Measurements from ENCODE around the gene PCDH1. TPM values are rescaled to one million over a fixed set of nuclear protein-coding genes. Genes with fewer than 3 reads are reported as not detected.

Gene PCDH1
- total and polyA plus RNA-seq, 4 experiments from 2014 or later = not detected

DNA sequence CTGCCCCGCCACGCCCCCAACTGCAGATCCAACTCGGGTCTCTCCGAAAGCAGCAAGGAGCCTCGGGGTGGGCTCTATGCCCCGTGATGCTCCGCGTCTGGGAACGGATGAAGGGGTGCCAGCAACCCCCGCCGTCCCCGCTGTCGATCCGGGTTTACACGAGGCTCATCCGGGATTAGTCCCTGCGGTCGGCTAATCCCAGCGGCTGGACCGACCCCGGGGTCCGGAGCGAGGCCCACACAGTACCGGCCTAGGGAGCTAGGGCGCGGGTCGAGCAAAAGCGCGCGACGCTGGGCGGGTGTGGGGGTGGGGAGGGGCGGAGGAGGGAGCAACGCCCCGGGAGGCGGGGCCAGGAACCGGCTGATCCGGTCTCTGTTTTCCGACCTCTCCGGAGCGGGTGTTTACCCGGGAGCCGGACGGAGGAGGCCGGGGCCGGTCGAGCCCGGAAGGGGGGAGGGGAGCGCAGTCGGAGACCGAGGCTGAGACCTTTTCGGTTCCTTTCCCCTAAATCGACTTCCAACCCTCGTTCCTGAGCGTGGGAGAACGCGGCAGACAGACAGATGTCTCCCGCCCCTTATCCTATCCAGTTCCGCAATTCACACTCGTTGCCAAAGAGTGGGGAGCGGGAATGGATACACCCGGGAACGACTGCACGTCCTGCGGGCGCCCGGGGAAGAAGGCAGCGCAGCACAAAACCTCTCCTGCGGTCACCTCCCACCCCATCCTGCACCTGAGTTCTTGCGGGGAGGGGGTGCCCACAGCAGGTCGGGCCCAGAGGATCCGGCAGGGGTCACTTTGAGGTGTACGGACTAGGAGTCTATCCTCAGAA, 28.6 kb downstream of the PCDH1 start:
- ChIA-PET POLR2A (ENCODE audit: partially characterized antibody) (interaction anchor here (1.0 to 2.6 kb wide), 15 partner anchors 10 to 213 kb away, joined by 3 to 24 read pairs (median 10); partner anchors contain the start of genes ARAP3, DELE1, HDAC3 and PCDH1), CTCF (ENCODE audit: partially characterized antibody) (interaction anchor here (1.0 to 2.9 kb wide), 8 partner anchors 29 to 213 kb away, joined by 3 to 11 read pairs (median 4); partner anchors contain the start of genes HDAC3, PCDH1, RELL2 and RNF14)
- peaks cover 5 to 14% (median 11%) of the 10 kb centered on the region in 4 donors for H3K4me1 Mint-ChIP-seq
- Histone ChIP-seq H3K36me3 (ENCODE audit: insufficient read depth, low read length) (no peaks in the 10 kb centered on the region), H3K9me3 (ENCODE audit: control insufficient read depth in 1 of 2, low read length in 2 of 2) (no peaks in the 10 kb centered on the region), H3K4me3 (ENCODE audit: low read length in 2 of 2) (peak overlapping the region; percentile 83 to 88), H3K27ac (ENCODE audit: low read depth, low read length) (peak overlapping the region; percentile 66), H3K4me1 (ENCODE audit: insufficient read depth, low read length) (peaks cover 9% of the 10 kb centered on the region), H3K27me3 (ENCODE audit: insufficient read depth, low read length) (no peaks in the 10 kb centered on the region)
- intact Hi-C loops (cut with micrococcal nuclease) = loop anchor here (1.0 kb wide), 2 partner anchors 30 to 75 kb away; no protein-coding TSS in a partner anchor
- H3K4me3 Mint-ChIP-seq = peak overlapping the region; percentile 90 to 93 (median 92)
- peak overlapping the region; percentile 75 to 93 (median 88) for H3K27ac Mint-ChIP-seq
- H3K27me3 Mint-ChIP-seq = peaks cover 1 to 5% of the 10 kb centered on the region in 2 donors
- DNase-seq = peak; percentile 54 to 74 (median 56)
- peaks cover 0 to 2% of the 10 kb centered on the region in 2 donors for H3K36me3 Mint-ChIP-seq
- no peaks in the 10 kb centered on the region for H3K9me3 Mint-ChIP-seq

DNA sequence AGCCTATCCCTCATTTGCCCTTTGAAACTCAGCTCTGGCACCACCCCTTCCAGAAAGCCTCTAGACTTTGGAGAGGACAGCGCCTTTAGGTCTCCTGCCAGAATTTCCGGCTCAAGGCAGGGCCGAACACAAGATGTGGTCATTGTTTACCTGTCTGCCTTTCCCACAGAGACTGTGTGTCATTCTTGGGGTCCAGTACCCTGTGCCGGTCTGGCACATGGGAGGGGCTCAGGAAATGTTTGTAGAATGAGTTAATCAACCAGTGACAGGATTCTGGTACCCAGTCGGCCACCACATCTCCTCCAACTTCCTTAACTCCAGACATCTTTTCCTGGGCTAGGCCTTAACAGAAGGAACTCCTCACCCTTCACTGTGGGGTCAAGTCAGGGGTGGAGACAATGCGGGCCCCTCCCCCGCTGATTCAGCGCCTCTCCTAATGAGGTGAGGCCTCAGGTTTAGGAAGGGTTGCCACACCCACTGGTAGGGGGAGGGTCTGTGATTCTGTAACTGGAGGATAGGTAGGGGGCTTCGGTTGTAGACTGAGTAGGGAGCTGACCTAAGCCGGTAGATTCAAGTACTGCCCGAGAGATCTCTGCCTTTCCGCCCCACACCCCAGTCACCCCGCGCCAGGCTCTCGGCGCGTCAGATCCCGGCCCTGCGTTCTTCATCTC, 29.3 kb downstream of the PCDH1 start:
- intact Hi-C loops (cut with micrococcal nuclease) = loop anchor here (1.0 kb wide), 2 partner anchors 30 to 75 kb away; no protein-coding TSS in a partner anchor
- POLR2A ChIA-PET (ENCODE audit: partially characterized antibody) = interaction anchor here (0.8 to 2.6 kb wide), 13 partner anchors 11 to 255 kb away, joined by 3 to 24 read pairs (median 10); partner anchors contain the start of genes ARAP3, DELE1, HDAC3 and PCDH1
- DNase-seq = peak in 1 of 5 donors; percentile 50

DNA sequence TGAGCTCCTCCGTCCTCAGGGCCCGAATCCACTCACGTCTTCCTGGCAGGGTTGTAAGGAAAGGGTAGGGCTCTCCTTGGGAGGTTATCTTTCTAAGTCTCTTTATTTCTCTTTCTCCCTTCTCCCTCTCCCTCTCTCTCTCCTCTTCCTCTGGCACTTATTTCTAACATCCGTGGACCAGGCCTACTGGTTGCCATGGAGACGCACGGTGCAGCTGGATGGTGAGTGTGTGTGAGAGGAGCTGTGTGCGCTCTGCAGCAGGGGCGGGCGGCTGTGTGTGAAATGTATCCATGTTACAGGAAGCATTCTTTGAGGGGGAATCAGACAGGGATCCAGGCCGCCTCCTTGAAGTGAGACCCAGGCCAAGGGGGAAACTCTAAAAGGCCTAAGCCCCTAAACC, 32.2 kb downstream of the PCDH1 start:
- H3K4me1 Mint-ChIP-seq = peaks cover 5 to 11% (median 9%) of the 10 kb centered on the region in 4 donors
- DNase-seq = no peak
- intact Hi-C loops (cut with micrococcal nuclease) = no loop called here
- H3K9me3 ChIP-seq (ENCODE audit: control insufficient read depth in 1 of 2, low read length in 2 of 2) = no peaks in the 10 kb centered on the region
- peaks cover 0 to 2% of the 10 kb centered on the region in 2 donors for H3K36me3 Mint-ChIP-seq
- no peaks in the 10 kb centered on the region for H3K36me3 ChIP-seq (ENCODE audit: insufficient read depth, low read length)
- peaks cover 9% of the 10 kb centered on the region for H3K4me1 ChIP-seq (ENCODE audit: insufficient read depth, low read length)
- H3K27me3 Mint-ChIP-seq = peaks cover 1 to 13% of the 10 kb centered on the region in 2 donors
- peak overlapping the region in 1 of 7 donors; percentile 5 for H3K27ac Mint-ChIP-seq
- no peak overlapping the region for H3K4me3 ChIP-seq (ENCODE audit: low read length in 2 of 2)
- ChIA-PET POLR2A (ENCODE audit: partially characterized antibody) (interaction anchor here (0.8 kb wide), 1 partner anchor 11 kb away, joined by 3 read pairs; no protein-coding TSS in a partner anchor), CTCF (ENCODE audit: partially characterized antibody) (interaction anchor here (1.0 to 1.2 kb wide), 2 partner anchors 34 to 115 kb away, joined by 4 to 5 read pairs; no protein-coding TSS in a partner anchor)
- H3K4me3 Mint-ChIP-seq = no peak overlapping the region
- H3K27me3 ChIP-seq (ENCODE audit: insufficient read depth, low read length) = no peaks in the 10 kb centered on the region
- no peak overlapping the region for H3K27ac ChIP-seq (ENCODE audit: low read depth, low read length)
- no peaks in the 10 kb centered on the region for H3K9me3 Mint-ChIP-seq

More for the DNA sequence above, 29.3 kb downstream of the PCDH1 start:
- Mint-ChIP-seq H3K27me3 (peaks cover 1 to 6% of the 10 kb centered on the region in 2 donors), H3K4me3 (peak overlapping the region; percentile 90 to 93 (median 92)), H3K9me3 (no peaks in the 10 kb centered on the region), H3K4me1 (peaks cover 5 to 14% (median 11%) of the 10 kb centered on the region in 4 donors), H3K36me3 (peaks cover 0 to 2% of the 10 kb centered on the region in 2 donors), H3K27ac (peak overlapping the region; percentile 70 to 93 (median 88))
- Histone ChIP-seq H3K4me3 (ENCODE audit: low read length in 2 of 2) (peak overlapping the region; percentile 83 to 88), H3K36me3 (ENCODE audit: insufficient read depth, low read length) (no peaks in the 10 kb centered on the region), H3K27ac (ENCODE audit: low read depth, low read length) (peak overlapping the region; percentile 66), H3K4me1 (ENCODE audit: insufficient read depth, low read length) (peaks cover 9% of the 10 kb centered on the region), H3K9me3 (ENCODE audit: control insufficient read depth in 1 of 2, low read length in 2 of 2) (no peaks in the 10 kb centered on the region), H3K27me3 (ENCODE audit: insufficient read depth, low read length) (no peaks in the 10 kb centered on the region)
- CTCF ChIA-PET (ENCODE audit: partially characterized antibody) = interaction anchor here (1.0 to 2.9 kb wide), 3 partner anchors 30 to 112 kb away, joined by 3 to 11 read pairs (median 3); partner anchors contain the start of gene PCDH1

DNA sequence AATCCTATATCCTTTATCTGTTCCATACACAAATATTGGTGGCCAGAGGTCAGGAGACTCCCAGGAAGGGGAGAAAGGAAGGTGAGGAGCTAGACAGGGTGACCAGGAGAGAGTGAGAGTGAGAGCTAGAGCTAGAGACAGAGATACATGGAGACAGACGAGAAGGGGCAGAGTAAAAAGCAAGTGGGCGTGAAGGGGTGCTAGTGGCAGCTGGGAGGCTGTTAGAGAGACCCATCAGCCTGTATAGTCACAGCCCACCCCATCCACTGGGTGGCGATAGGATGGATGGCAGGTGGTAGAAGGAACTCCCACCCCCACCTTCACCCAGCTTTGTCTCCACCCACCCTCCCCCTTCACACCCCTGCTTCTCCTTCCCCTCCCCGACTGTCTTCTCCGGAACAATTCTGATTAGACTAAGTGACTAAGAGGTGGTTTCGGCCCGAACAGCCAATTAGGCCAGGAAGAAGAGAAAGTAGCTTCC, 32.8 kb downstream of the PCDH1 start:
- H3K27me3 Mint-ChIP-seq = peaks cover 1 to 18% of the 10 kb centered on the region in 2 donors
- Histone ChIP-seq H3K9me3 (ENCODE audit: control insufficient read depth in 1 of 2, low read length in 2 of 2) (no peaks in the 10 kb centered on the region), H3K4me1 (ENCODE audit: insufficient read depth, low read length) (peaks cover 9% of the 10 kb centered on the region), H3K36me3 (ENCODE audit: insufficient read depth, low read length) (no peaks in the 10 kb centered on the region), H3K27ac (ENCODE audit: low read depth, low read length) (no peak overlapping the region), H3K4me3 (ENCODE audit: low read length in 2 of 2) (no peak overlapping the region), H3K27me3 (ENCODE audit: insufficient read depth, low read length) (no peaks in the 10 kb centered on the region)
- H3K9me3 Mint-ChIP-seq = no peaks in the 10 kb centered on the region
- peaks cover 0 to 2% of the 10 kb centered on the region in 2 donors for H3K36me3 Mint-ChIP-seq
- H3K4me3 Mint-ChIP-seq = no peak overlapping the region
- no peak overlapping the region for H3K27ac Mint-ChIP-seq
- DNase-seq = no peak
- H3K4me1 Mint-ChIP-seq = peaks cover 5 to 11% (median 9%) of the 10 kb centered on the region in 4 donors
- ChIA-PET POLR2A (ENCODE audit: partially characterized antibody) (interaction anchor here (0.8 kb wide), 1 partner anchor 11 kb away, joined by 3 read pairs; no protein-coding TSS in a partner anchor), CTCF (ENCODE audit: partially characterized antibody) (interaction anchor here (1.0 to 1.2 kb wide), 3 partner anchors 34 to 152 kb away, joined by 3 to 5 read pairs (median 4); no protein-coding TSS in a partner anchor)
- intact Hi-C loops (cut with micrococcal nuclease) = no loop called here

DNA sequence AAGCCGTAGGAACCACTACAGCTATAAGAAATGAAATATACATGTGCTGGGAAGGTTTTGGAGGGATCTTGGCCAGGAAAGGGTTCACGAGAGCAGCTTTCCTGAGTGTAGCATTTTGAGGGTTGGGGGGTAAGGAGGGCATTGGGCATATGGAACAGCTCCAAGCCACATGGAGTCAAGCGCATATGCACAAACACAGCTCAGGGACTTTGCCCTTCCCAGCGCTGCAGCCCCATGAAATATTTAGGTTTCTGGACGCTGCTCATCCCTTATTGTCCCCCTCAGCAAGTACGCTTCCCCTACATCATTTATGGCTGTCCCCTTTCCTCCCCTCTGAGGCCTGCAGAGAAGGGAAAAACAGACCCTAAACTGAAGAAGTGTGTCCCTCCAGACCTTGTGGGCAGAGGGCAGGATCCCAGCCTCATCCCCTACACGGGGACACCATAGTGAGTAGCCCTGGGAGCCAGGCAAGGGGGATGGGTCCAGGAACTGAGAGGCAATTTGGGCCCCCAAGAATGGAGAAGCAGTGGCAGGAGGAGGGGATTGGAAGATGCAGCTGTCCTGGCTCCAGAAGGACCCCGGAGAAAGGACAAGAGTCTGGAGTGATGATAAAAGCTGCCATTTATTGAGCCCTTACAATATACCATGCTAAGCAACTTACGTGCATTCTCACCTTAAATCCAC, 33.7 kb downstream of the PCDH1 start:
- H3K36me3 Mint-ChIP-seq = peaks cover 0 to 2% of the 10 kb centered on the region in 2 donors
- intact Hi-C loops (cut with micrococcal nuclease) = no loop called here
- Histone ChIP-seq H3K27ac (ENCODE audit: low read depth, low read length) (no peak overlapping the region), H3K36me3 (ENCODE audit: insufficient read depth, low read length) (no peaks in the 10 kb centered on the region), H3K4me1 (ENCODE audit: insufficient read depth, low read length) (peaks cover 9% of the 10 kb centered on the region), H3K4me3 (ENCODE audit: low read length in 2 of 2) (no peak overlapping the region), H3K9me3 (ENCODE audit: control insufficient read depth in 1 of 2, low read length in 2 of 2) (no peaks in the 10 kb centered on the region), H3K27me3 (ENCODE audit: insufficient read depth, low read length) (no peaks in the 10 kb centered on the region)
- ChIA-PET POLR2A (ENCODE audit: partially characterized antibody) (no interaction called here), CTCF (ENCODE audit: partially characterized antibody) (interaction anchor here (0.5 to 1.2 kb wide), 4 partner anchors 14 to 151 kb away, joined by 3 to 5 read pairs (median 4); no protein-coding TSS in a partner anchor)
- H3K27me3 Mint-ChIP-seq = peaks cover 3 to 21% of the 10 kb centered on the region in 2 donors
- H3K27ac Mint-ChIP-seq = no peak overlapping the region
- no peak for DNase-seq
- no peaks in the 10 kb centered on the region for H3K9me3 Mint-ChIP-seq
- no peak overlapping the region for H3K4me3 Mint-ChIP-seq
- peaks cover 5 to 11% (median 9%) of the 10 kb centered on the region in 4 donors for H3K4me1 Mint-ChIP-seq

DNA sequence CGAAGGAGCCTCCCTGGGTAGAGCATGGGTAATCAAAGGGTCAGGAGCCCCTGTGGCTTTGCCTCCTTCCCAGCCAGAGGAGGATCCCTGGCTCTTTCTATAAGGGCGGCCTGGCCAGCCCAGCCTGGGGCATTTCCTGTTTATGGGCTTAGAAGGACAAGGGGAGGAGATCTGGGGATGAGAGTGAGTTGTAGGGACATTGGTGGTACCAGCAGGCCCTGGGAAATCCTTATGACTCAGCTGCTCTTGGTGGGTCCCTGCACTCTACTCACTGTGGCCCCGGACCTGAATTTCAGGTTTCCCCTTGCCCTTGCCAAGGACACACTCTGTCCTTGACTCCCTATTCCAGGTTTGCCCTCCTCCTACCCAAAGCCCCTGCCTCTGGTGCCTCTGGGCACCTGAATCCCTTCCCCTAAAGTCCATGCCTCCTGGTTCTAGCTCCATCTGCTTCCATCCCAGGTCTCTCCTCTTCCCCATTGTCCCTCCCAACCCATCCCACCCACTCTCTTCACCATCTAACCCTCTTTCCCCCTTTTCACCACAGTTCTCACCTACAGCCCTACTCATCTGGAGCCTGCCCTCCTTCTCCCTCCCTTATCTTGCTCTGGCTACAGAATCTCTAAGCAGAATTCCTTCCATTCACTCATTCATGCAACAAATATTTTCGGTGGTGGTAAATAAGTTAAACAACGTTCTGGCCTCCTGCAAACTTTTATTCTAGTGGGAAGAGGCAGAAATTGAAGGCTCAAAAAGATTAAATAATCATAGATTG, 34.9 kb downstream of the PCDH1 start:
- no peak overlapping the region for H3K27ac ChIP-seq (ENCODE audit: low read depth, low read length)
- intact Hi-C loops (cut with micrococcal nuclease) = no loop called here
- Mint-ChIP-seq H3K27me3 (peaks cover 8 to 30% of the 10 kb centered on the region in 2 donors), H3K9me3 (no peaks in the 10 kb centered on the region), H3K27ac (no peak overlapping the region), H3K4me3 (no peak overlapping the region), H3K36me3 (no peaks in the 10 kb centered on the region), H3K4me1 (peaks cover 0 to 4% (median under 1%) of the 10 kb centered on the region in 4 donors)
- H3K4me3 ChIP-seq (ENCODE audit: low read length in 2 of 2) = no peak overlapping the region
- ChIA-PET POLR2A (ENCODE audit: partially characterized antibody) (no interaction called here), CTCF (ENCODE audit: partially characterized antibody) (interaction anchor here (1.1 to 1.9 kb wide), 2 partner anchors 17 to 36 kb away, joined by 5 to 7 read pairs; no protein-coding TSS in a partner anchor)
- DNase-seq = no peak
- H3K9me3 ChIP-seq (ENCODE audit: control insufficient read depth in 1 of 2, low read length in 2 of 2) = no peaks in the 10 kb centered on the region
- no peaks in the 10 kb centered on the region for H3K4me1 ChIP-seq (ENCODE audit: insufficient read depth, low read length)
- no peaks in the 10 kb centered on the region for H3K27me3 ChIP-seq (ENCODE audit: insufficient read depth, low read length)
- H3K36me3 ChIP-seq (ENCODE audit: insufficient read depth, low read length) = no peaks in the 10 kb centered on the region

Data from CD4-positive, alpha-beta memory T cell (primary cell).